NCI-H2081 treated with DMSO at 0.1 percent for 48 hours (cell line): ENCODE measurements around the gene TNRC18.
"Not testable (repeated sequence)": the region's sequence is repeated elsewhere in the genome, so short reads cannot be mapped to it uniquely, and the experiment has no call there.

Source experiments
- DNase-seq: peaks from one replicate; lab custom pipeline; 2025; lab: John Stamatoyannopoulos, UW

The TNRC18 gene

DNA sequence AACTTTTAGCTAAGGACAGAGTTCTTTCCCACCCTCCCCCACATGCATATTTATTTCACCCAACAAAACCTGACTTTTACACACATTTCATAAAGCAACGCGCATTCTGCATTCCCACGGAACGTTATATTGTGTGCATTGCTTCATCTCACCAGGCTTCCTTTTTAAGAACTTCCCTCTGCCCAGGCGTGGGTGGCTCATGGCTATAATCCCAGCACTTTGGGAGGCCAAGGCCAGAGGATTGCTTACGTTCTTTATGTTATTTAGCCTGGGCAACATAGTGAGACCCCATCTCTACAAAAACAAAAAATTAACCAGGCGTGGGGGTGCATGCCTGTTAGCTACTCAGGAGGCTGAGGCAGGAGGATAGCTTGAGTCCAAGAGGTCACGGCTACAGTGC lies 155.8 kb downstream of the TNRC18 start:
- not testable (repeated sequence) for DNase-seq

GRCh38 chr7:5266191-5267028 lies 157.2 kb downstream of the TNRC18 start:
- no peak for DNase-seq

DNA sequence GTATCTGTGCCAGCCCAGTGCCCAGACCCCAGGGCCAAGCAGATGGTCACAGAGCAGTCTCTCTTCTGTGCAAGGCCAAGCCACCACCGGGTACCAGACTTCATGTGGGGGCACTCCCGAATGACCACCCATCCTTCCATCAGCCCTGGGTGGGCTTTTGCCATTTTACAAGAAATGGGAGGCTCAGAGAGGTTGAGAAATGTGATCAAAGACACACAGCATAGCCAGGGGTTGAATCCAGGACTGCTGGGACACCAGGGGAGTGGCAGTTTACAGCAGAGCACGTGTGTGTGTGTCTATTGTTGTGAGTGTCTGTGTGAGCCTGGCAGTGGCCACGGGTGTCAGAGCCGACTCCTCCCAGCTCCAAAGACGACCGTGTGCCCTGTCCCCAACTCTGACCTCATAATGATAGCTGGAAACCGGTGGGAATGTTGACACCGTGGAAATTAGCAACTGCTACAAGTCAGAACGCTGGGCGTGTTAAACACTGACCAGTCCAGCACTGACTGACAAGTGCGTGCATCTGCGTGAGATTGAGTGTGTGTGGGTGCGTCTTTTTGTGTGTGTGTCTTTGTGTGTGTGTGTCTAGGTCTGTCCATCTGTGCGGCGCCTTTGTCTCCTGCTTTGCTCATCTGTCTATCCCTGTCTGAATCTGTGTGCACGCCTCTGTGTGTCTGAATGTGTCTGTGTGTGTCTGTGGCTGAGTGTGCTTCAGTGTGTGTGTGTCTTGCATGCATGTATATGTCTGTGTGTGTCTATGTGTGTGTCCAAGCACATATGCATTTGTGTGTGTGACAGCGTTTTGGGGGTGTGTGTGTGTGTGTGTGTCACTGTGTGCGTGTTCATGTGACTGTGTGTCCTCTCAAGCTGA lies 158.1 kb downstream of the TNRC18 start:
- no peak for DNase-seq

DNA sequence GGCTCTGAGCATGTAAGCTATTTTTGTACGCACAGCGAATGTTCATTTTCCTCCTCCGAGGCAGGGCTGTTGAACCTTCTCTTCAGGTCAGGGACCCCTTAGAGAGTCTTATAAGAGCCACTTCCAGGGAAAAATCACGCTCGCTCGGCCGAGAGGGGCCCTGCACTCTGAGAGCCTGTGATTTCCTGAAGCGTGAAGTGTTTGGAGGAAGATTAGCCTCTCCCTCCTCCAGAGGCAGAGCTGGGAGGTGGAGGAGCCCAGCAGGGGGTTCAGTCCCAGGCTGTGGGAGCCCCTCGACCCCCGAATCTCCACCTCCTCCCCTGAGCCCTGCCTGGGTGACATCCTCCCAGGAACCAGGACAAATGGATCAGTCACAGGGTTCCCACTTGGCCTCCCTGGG lies 160.6 kb downstream of the TNRC18 start:
- DNase-seq: not testable (repeated sequence)

- not testable (repeated sequence) for DNase-seq
Observed at GRCh38 chr7:5260530-5261068, 163.0 kb downstream of the TNRC18 start.
